Activated CD4-positive, alpha-beta T cell treated with anti-CD3 and anti-CD28 coated beads, Interleukin-2, Interleukin-4, amounts not matched to agents 100 ng/mL and 50 ng/mL, durations not matched to agents 16 hours and 8 hours (primary cell): ENCODE data around the gene LARP4B.

ENCODE experiments used
- DNase-seq: peaks from one replicate; pipeline ENCODE4 v3.0.0-alpha.2; 2020; ENCODE audit warnings: low spot score

Gene LARP4B

GRCh38 chr10:924524-924859 is 7.0 kb downstream of the LARP4B start:
- no peak for DNase-seq

- DNase-seq = no peak
Measured at GRCh38 chr10:923844-924523, 7.5 kb downstream of the LARP4B start.

- no peak for DNase-seq
Measured at GRCh38 chr10:921471-922414, 9.8 kb downstream of the LARP4B start.

- no peak for DNase-seq
Measured at GRCh38 chr10:920450-920849, 11.1 kb downstream of the LARP4B start.

- DNase-seq = no peak
Measured at GRCh38 chr10:919481-919880, 12.0 kb downstream of the LARP4B start.

GRCh38 chr10:917999-918398 is 13.5 kb downstream of the LARP4B start:
- no peak for DNase-seq

- DNase-seq = no peak
Measured at GRCh38 chr10:917416-917720, 14.1 kb downstream of the LARP4B start.

GRCh38 chr10:916716-917415 is 14.6 kb downstream of the LARP4B start:
- no peak for DNase-seq

- no peak for DNase-seq
Measured at GRCh38 chr10:909831-910230, 21.7 kb downstream of the LARP4B start.

GRCh38 chr10:905972-906371 is 25.5 kb downstream of the LARP4B start:
- no peak for DNase-seq

GRCh38 chr10:905503-905902 is 26.0 kb downstream of the LARP4B start:
- no peak for DNase-seq

GRCh38 chr10:904403-904802 is 27.1 kb downstream of the LARP4B start:
- DNase-seq = no peak

- DNase-seq = no peak
Measured at GRCh38 chr10:898141-898540, 33.4 kb downstream of the LARP4B start.

- no peak for DNase-seq
Measured at GRCh38 chr10:896982-897381, 34.5 kb downstream of the LARP4B start.

GRCh38 chr10:895324-895723 is 36.2 kb downstream of the LARP4B start:
- no peak for DNase-seq

- DNase-seq = no peak
Measured at GRCh38 chr10:878895-879294, 52.6 kb downstream of the LARP4B start.

- no peak for DNase-seq
Measured at GRCh38 chr10:878333-878759, 53.2 kb downstream of the LARP4B start.

- no peak for DNase-seq
Measured at GRCh38 chr10:876438-876837, 55.1 kb downstream of the LARP4B start.

- DNase-seq = no peak
Measured at GRCh38 chr10:873020-873419, 58.5 kb downstream of the LARP4B start.

GRCh38 chr10:871951-872403 is 59.5 kb downstream of the LARP4B start:
- DNase-seq = no peak

GRCh38 chr10:870564-871166 is 60.8 kb downstream of the LARP4B start:
- no peak for DNase-seq

GRCh38 chr10:869171-869570 is 62.3 kb downstream of the LARP4B start:
- no peak for DNase-seq

- DNase-seq = no peak
Measured at GRCh38 chr10:867807-868206, 63.7 kb downstream of the LARP4B start.
